CD8-positive, alpha-beta memory T cell (primary cell): ENCODE results near the gene PSME3IP1. TPM values are rescaled to one million over a fixed set of nuclear protein-coding genes. Genes with fewer than 3 reads are reported as not detected.
"Not testable (repeated sequence)": the region's sequence is repeated elsewhere in the genome, so short reads cannot be mapped to it uniquely, and the experiment has no call there.

Source experiments
- CTCF ChIA-PET: fragments of 350-600 bp; sonication (Branson Sonifier 250); formaldehyde crosslinking; loops from one replicate; lab custom pipeline; 2021; ENCODE audit warnings: antibody characterized with exemption; lab: Charles Lee
- POLR2A ChIA-PET: fragments of 350-600 bp; sonication (Branson Sonifier 250); formaldehyde crosslinking; loops from one replicate; lab custom pipeline; 2021; ENCODE audit warnings: antibody characterized with exemption; lab: Charles Lee
- DNase-seq, 5 donors: peaks; one replicate each; pipeline versions ENCODE4 v3.0.0 to v3.0.0-alpha.2; 2020 to 2022; ENCODE audit warnings: mixed read lengths in 1 of 5
- H3K27ac ChIP-seq: one replicate; pipeline ENCODE4 v1.7.0; 2013; ENCODE audit warnings: low read depth, mild to moderate bottlenecking, low read length, moderate library complexity
- H3K27me3 ChIP-seq: 2 replicates; pipeline ENCODE4 v1.7.0; 2013; ENCODE audit warnings: low read length, mild to moderate bottlenecking; ENCODE audit not compliant: insufficient read depth, poor library complexity, severe bottlenecking
- H3K36me3 ChIP-seq: 2 replicates; pipeline ENCODE4 v1.7.0; 2013; ENCODE audit warnings: mild to moderate bottlenecking, low read length, moderate library complexity; ENCODE audit not compliant: insufficient read depth
- H3K4me1 ChIP-seq: 2 replicates; pipeline ENCODE4 v1.7.0; 2013; ENCODE audit warnings: mild to moderate bottlenecking, low read length, moderate library complexity; ENCODE audit not compliant: insufficient read depth
- H3K4me3 ChIP-seq: 2 replicates; pipeline ENCODE4 v1.7.0; 2013; ENCODE audit warnings: mild to moderate bottlenecking, low read length
- H3K9me3 ChIP-seq: 2 replicates; pipeline ENCODE4 v1.7.0; 2013; ENCODE audit warnings: mild to moderate bottlenecking, low read length
- H3K27ac Mint-ChIP-seq, 8 donors: one replicate each; pipeline ENCODE4 v1.8.0; 2020 to 2021; ENCODE audit warnings: mixed read lengths in 8 of 8, mild to moderate bottlenecking in 6 of 8, inconsistent platforms in 3 of 8, moderate library complexity in 3 of 8
- H3K27me3 Mint-ChIP-seq, 2 donors: one replicate each; pipeline ENCODE4 v1.8.0; 2020 to 2021; ENCODE audit warnings: mixed read lengths in 2 of 2, mild to moderate bottlenecking in 1 of 2, moderate library complexity in 1 of 2
- H3K36me3 Mint-ChIP-seq, 3 donors: one replicate each; pipeline ENCODE4 v1.8.0; 2020 to 2021; ENCODE audit warnings: mixed read lengths in 3 of 3, inconsistent platforms in 1 of 3, mild to moderate bottlenecking in 1 of 3
- H3K4me1 Mint-ChIP-seq, 3 donors: one replicate each; pipeline ENCODE4 v1.8.0; 2020 to 2021; ENCODE audit warnings: mixed read lengths in 3 of 3, inconsistent platforms in 1 of 3, mild to moderate bottlenecking in 1 of 3
- H3K4me3 Mint-ChIP-seq, 7 donors: one replicate each; pipeline ENCODE4 v1.8.0; 2020 to 2021; ENCODE audit warnings: mixed read lengths in 7 of 7, mild to moderate bottlenecking in 6 of 7, moderate library complexity in 4 of 7, inconsistent platforms in 2 of 7
- H3K9me3 Mint-ChIP-seq, 5 donors: one replicate each; pipeline ENCODE4 v1.8.0; 2020 to 2022; ENCODE audit warnings: mixed read lengths in 5 of 5, mild to moderate bottlenecking in 3 of 5, moderate library complexity in 2 of 5, inconsistent platforms in 1 of 5
- polyA plus RNA-seq: library from polyadenylated mRNA; unstranded; fragments of 300-500 nt; fragmentation: Illumina TruSeq; gene quantifications from one replicate; pipeline ENCODE4 v1.2.3, GENCODE V29; 2021
- total RNA-seq, 2 experiments: library from RNA; stranded (reverse); gene quantifications; one replicate each; pipeline ENCODE4 v1.2.3, GENCODE V29; 2021

The PSME3IP1 gene
- total and polyA plus RNA-seq, 3 experiments from 2014 or later: 62.3 to 111 (median 103) TPM

DNA sequence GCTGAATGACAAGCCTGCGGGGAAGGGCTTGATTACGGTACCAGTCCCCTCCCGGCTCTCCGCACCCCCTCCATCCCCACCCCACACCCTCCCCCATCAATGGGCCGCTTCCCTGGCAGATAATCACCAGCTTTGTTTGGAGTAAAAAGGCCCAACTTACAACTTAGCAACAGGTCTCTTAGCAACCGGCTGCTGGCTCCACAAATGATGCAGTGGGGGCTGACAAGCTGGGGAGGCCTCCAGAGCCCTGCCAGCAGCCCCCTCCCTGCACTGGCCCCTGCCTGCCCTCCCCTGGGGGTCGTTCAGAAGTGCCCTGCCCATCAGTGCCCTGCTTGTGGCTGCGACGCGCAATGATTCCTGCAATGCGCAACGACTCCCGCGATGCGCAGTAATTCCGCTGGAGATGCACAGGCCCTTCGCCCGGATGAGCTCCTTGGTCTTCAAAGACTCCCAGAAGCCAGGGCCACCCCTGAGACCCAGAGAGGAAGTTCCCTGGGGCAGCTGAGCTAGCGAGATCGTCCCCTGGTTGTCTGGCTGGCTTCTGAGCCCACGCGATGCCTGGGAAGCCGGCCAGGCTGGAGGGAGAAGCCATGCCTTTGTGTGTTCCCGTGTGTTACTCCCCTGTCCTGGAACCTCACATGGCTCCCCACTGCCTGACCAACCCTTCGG lies 70.2 kb downstream of the PSME3IP1 start:
- Histone ChIP-seq H3K27me3 (no peaks in the 10 kb centered on the region), H3K9me3 (no peaks in the 10 kb centered on the region), H3K4me1 (no peaks in the 10 kb centered on the region), H3K4me3 (no peak overlapping the region), H3K36me3 (no peaks in the 10 kb centered on the region), H3K27ac (no peak overlapping the region)
- POLR2A ChIA-PET: no interaction called here
- no peaks in the 10 kb centered on the region for H3K27me3 Mint-ChIP-seq
- H3K27ac Mint-ChIP-seq: peak overlapping the region in 2 of 8 donors; percentile 58 to 70
- no peaks in the 10 kb centered on the region for H3K4me1 Mint-ChIP-seq
- CTCF ChIA-PET: no interaction called here
- no peak for DNase-seq
- H3K9me3 Mint-ChIP-seq: no peaks in the 10 kb centered on the region
- H3K36me3 Mint-ChIP-seq: peaks cover 0 to 3% (median 3%) of the 10 kb centered on the region in 3 donors
- no peak overlapping the region for H3K4me3 Mint-ChIP-seq

GRCh38 chr16:57115168-57115513 lies 70.7 kb downstream of the PSME3IP1 start:
- Mint-ChIP-seq H3K4me1 (no peaks in the 10 kb centered on the region), H3K27me3 (no peaks in the 10 kb centered on the region), H3K4me3 (no peak overlapping the region), H3K27ac (no peak overlapping the region), H3K36me3 (peaks cover 0 to 3% (median 3%) of the 10 kb centered on the region in 3 donors), H3K9me3 (no peaks in the 10 kb centered on the region)
- Histone ChIP-seq H3K36me3 (no peaks in the 10 kb centered on the region), H3K9me3 (no peaks in the 10 kb centered on the region), H3K4me1 (no peaks in the 10 kb centered on the region), H3K4me3 (no peak overlapping the region), H3K27ac (no peak overlapping the region), H3K27me3 (no peaks in the 10 kb centered on the region)
- ChIA-PET POLR2A (no interaction called here), CTCF (no interaction called here)
- no peak for DNase-seq

DNA sequence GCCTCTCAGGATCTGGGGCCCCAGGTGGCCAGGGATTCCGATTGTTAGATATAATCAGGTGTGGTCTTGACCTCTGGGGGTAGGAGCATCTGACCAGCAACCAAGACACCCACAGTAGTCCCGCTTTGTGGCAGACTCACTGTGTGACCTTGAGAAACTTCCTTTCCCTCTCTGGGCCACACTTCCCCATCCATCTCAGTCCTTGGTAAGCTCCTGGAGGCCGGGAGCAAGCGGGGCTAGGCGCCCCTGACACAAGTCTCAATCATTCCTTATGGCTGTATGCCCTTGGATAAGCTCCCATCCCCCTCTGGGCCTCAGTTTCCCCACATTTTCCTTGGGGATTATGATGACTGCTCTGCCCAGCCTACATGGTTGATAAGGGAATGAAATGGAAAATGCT lies 72.2 kb downstream of the PSME3IP1 start:
- Mint-ChIP-seq H3K27ac (peak overlapping the region in 1 of 8 donors; percentile 56), H3K4me1 (no peaks in the 10 kb centered on the region), H3K36me3 (peaks cover 0 to 3% (median 3%) of the 10 kb centered on the region in 3 donors), H3K27me3 (no peaks in the 10 kb centered on the region), H3K4me3 (no peak overlapping the region), H3K9me3 (no peaks in the 10 kb centered on the region)
- Histone ChIP-seq H3K27ac (no peak overlapping the region), H3K4me3 (no peak overlapping the region), H3K9me3 (no peaks in the 10 kb centered on the region), H3K4me1 (no peaks in the 10 kb centered on the region), H3K27me3 (no peaks in the 10 kb centered on the region), H3K36me3 (no peaks in the 10 kb centered on the region)
- DNase-seq: no peak
- CTCF ChIA-PET: no interaction called here
- POLR2A ChIA-PET: no interaction called here

DNA sequence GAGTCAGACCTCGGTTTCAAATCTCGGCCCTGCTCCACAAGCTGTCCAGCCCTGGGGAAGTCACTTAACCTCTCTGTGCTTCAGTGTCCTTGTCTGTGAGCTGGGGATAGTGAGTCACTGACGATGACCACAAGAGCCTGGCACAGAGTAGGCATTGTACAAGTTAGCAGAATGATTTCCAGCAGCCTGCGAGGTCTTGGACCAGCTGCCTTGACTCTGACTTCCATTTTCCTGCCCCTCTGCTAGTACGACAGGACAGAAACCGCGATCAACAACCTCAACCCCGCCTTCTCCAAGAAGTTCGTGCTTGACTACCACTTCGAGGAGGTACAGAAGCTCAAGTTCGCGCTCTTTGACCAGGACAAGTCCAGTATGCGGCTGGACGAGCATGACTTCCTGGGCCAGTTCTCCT lies 72.8 kb downstream of the PSME3IP1 start:
- Histone ChIP-seq H3K4me1 (no peaks in the 10 kb centered on the region), H3K27ac (no peak overlapping the region), H3K27me3 (no peaks in the 10 kb centered on the region), H3K9me3 (no peaks in the 10 kb centered on the region), H3K36me3 (no peaks in the 10 kb centered on the region), H3K4me3 (no peak overlapping the region)
- H3K27me3 Mint-ChIP-seq: no peaks in the 10 kb centered on the region
- H3K27ac Mint-ChIP-seq: no peak overlapping the region
- DNase-seq: no peak
- ChIA-PET POLR2A (no interaction called here), CTCF (no interaction called here)
- peaks cover 0 to 3% (median 3%) of the 10 kb centered on the region in 3 donors for H3K36me3 Mint-ChIP-seq
- H3K9me3 Mint-ChIP-seq: no peaks in the 10 kb centered on the region
- H3K4me3 Mint-ChIP-seq: no peak overlapping the region
- no peaks in the 10 kb centered on the region for H3K4me1 Mint-ChIP-seq

DNA sequence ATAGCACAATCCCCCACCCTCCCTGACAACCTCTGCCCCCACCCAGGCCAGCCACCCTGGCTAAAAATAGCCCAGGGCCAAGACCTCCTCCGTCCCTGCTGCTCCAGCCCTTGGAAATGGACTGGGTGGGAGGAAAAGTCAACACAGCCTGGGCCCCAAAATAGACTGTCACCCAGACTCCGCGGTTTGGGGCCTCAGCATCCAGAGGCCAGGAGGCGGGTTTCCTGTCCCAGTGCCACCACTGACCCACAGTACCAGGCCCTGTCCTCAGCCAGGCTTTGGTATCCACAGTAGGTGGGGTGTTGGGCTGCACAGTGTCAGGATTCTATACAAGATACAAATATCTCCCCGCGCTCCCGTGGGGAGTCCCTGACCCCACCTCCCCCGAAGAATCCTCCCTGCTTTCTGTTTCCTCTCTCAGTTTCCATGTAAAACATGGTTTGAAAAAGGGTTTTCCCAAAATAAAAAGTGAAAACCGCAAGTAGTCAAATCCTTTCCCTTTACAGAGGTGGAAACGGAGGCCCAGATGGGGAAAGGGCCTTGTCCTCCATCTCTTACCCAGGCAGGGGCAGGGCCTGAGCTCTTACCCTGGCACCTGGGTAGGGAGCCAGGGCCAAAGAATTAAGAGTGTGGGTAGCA lies 73.3 kb downstream of the PSME3IP1 start:
- CTCF ChIA-PET: no interaction called here
- no peak overlapping the region for H3K4me3 Mint-ChIP-seq
- no peaks in the 10 kb centered on the region for H3K27me3 ChIP-seq
- H3K27ac Mint-ChIP-seq: peak overlapping the region in 1 of 8 donors; percentile 78
- peaks cover 0 to 3% (median 3%) of the 10 kb centered on the region in 3 donors for H3K36me3 Mint-ChIP-seq
- H3K4me1 ChIP-seq: no peaks in the 10 kb centered on the region
- POLR2A ChIA-PET: no interaction called here
- no peaks in the 10 kb centered on the region for H3K9me3 Mint-ChIP-seq
- H3K36me3 ChIP-seq: no peaks in the 10 kb centered on the region
- H3K4me3 ChIP-seq: no peak overlapping the region
- no peaks in the 10 kb centered on the region for H3K27me3 Mint-ChIP-seq
- DNase-seq: no peak
- no peak overlapping the region for H3K27ac ChIP-seq
- H3K9me3 ChIP-seq: no peaks in the 10 kb centered on the region
- H3K4me1 Mint-ChIP-seq: no peaks in the 10 kb centered on the region

GRCh38 chr16:57111420-57111819 lies 74.4 kb downstream of the PSME3IP1 start:
- no peak for DNase-seq
- no peaks in the 10 kb centered on the region for H3K36me3 ChIP-seq
- no peaks in the 10 kb centered on the region for H3K27me3 Mint-ChIP-seq
- peaks cover 0 to 2% (median 1%) of the 10 kb centered on the region in 3 donors for H3K4me1 Mint-ChIP-seq
- no peak overlapping the region for H3K4me3 ChIP-seq
- H3K9me3 Mint-ChIP-seq: no peaks in the 10 kb centered on the region
- no peak overlapping the region for H3K4me3 Mint-ChIP-seq
- H3K9me3 ChIP-seq: no peaks in the 10 kb centered on the region
- ChIA-PET CTCF (no interaction called here), POLR2A (no interaction called here)
- peaks cover 0 to 3% (median 3%) of the 10 kb centered on the region in 3 donors for H3K36me3 Mint-ChIP-seq
- H3K4me1 ChIP-seq: no peaks in the 10 kb centered on the region
- no peaks in the 10 kb centered on the region for H3K27me3 ChIP-seq
- H3K27ac Mint-ChIP-seq: peak overlapping the region in 1 of 8 donors; percentile 36
- H3K27ac ChIP-seq: no peak overlapping the region

GRCh38 chr16:57110937-57111336 lies 74.9 kb downstream of the PSME3IP1 start:
- Mint-ChIP-seq H3K27ac (no peak overlapping the region), H3K4me3 (no peak overlapping the region), H3K27me3 (no peaks in the 10 kb centered on the region), H3K9me3 (no peaks in the 10 kb centered on the region), H3K36me3 (peaks cover 0 to under 1% (median under 1%) of the 10 kb centered on the region in 3 donors), H3K4me1 (peaks cover 0 to 4% (median 3%) of the 10 kb centered on the region in 3 donors)
- Histone ChIP-seq H3K4me1 (no peaks in the 10 kb centered on the region), H3K27me3 (no peaks in the 10 kb centered on the region), H3K4me3 (no peak overlapping the region), H3K9me3 (no peaks in the 10 kb centered on the region), H3K36me3 (no peaks in the 10 kb centered on the region), H3K27ac (no peak overlapping the region)
- POLR2A ChIA-PET: no interaction called here
- CTCF ChIA-PET: no interaction called here
- no peak for DNase-seq

- peaks cover 7 to 11% (median 10%) of the 10 kb centered on the region in 3 donors for H3K4me1 Mint-ChIP-seq
- H3K36me3 ChIP-seq, H3K4me3 ChIP-seq, H3K4me3 Mint-ChIP-seq, H3K9me3 ChIP-seq, H3K27me3 ChIP-seq, H3K27ac ChIP-seq, H3K9me3 Mint-ChIP-seq, POLR2A ChIA-PET, H3K27me3 Mint-ChIP-seq, CTCF ChIA-PET, DNase-seq, H3K36me3 Mint-ChIP-seq, H3K4me1 ChIP-seq: not testable (repeated sequence)
- peak overlapping the region in 1 of 8 donors; percentile 33 for H3K27ac Mint-ChIP-seq
Observed at GRCh38 chr16:57109259-57110105, 76.4 kb downstream of the PSME3IP1 start.
